ENCODE data around the gene KCNA10. TPM values are rescaled to one million over a fixed set of nuclear protein-coding genes. Genes with fewer than 3 reads are reported as not detected.
A peak's percentile ranks its signal among the peaks of the same experiment; 100 is the strongest.

Gene KCNA10
- polyA plus RNA-seq, 1 donor from 2014 or later = not detected

GRCh38 chr1:110494522-110495406, 24.2 kb downstream of the KCNA10 start:
- H3K9me3 Mint-ChIP-seq = no peaks in the 10 kb centered on the region

GRCh38 chr1:110494036-110494435, 24.9 kb downstream of the KCNA10 start:
- no peak overlapping the region for H3K4me3 Mint-ChIP-seq
- H3K27ac Mint-ChIP-seq = no peak overlapping the region
- no peaks in the 10 kb centered on the region for H3K9me3 Mint-ChIP-seq
- H3K4me1 Mint-ChIP-seq = no peaks in the 10 kb centered on the region
- no peaks in the 10 kb centered on the region for H3K27me3 Mint-ChIP-seq
- H3K36me3 Mint-ChIP-seq = no peaks in the 10 kb centered on the region

More at GRCh38 chr1:110494522-110495406, 24.2 kb downstream of the KCNA10 start:
- Mint-ChIP-seq H3K36me3 (no peaks in the 10 kb centered on the region), H3K4me1 (no peaks in the 10 kb centered on the region), H3K27me3 (no peaks in the 10 kb centered on the region), H3K27ac (no peak overlapping the region), H3K4me3 (peak overlapping the region in 1 of 4 donors; percentile 21)

GRCh38 chr1:110493059-110493699, 25.8 kb downstream of the KCNA10 start:
- no peak overlapping the region for H3K4me3 Mint-ChIP-seq
- H3K4me1 Mint-ChIP-seq = no peaks in the 10 kb centered on the region
- H3K27ac Mint-ChIP-seq = no peak overlapping the region
- H3K36me3 Mint-ChIP-seq = no peaks in the 10 kb centered on the region
- H3K9me3 Mint-ChIP-seq = no peaks in the 10 kb centered on the region
- H3K27me3 Mint-ChIP-seq = no peaks in the 10 kb centered on the region

- H3K4me1 Mint-ChIP-seq = no peaks in the 10 kb centered on the region
- no peaks in the 10 kb centered on the region for H3K36me3 Mint-ChIP-seq
- no peaks in the 10 kb centered on the region for H3K27me3 Mint-ChIP-seq
These were observed 26.4 kb downstream of the KCNA10 start for GRCh38 chr1:110492573-110492972.

GRCh38 chr1:110490791-110491451, 28.1 kb downstream of the KCNA10 start:
- H3K9me3 Mint-ChIP-seq = no peaks in the 10 kb centered on the region
- H3K27me3 Mint-ChIP-seq = no peaks in the 10 kb centered on the region
- H3K27ac Mint-ChIP-seq = peak overlapping the region in 1 of 3 donors; percentile 9
- no peaks in the 10 kb centered on the region for H3K4me1 Mint-ChIP-seq
- no peak overlapping the region for H3K4me3 Mint-ChIP-seq
- no peaks in the 10 kb centered on the region for H3K36me3 Mint-ChIP-seq

More at GRCh38 chr1:110492573-110492972, 26.4 kb downstream of the KCNA10 start:
- Mint-ChIP-seq H3K27ac (no peak overlapping the region), H3K4me3 (no peak overlapping the region), H3K9me3 (no peaks in the 10 kb centered on the region)

- Mint-ChIP-seq H3K4me1 (no peaks in the 10 kb centered on the region), H3K36me3 (no peaks in the 10 kb centered on the region), H3K9me3 (no peaks in the 10 kb centered on the region), H3K27ac (no peak overlapping the region), H3K4me3 (no peak overlapping the region), H3K27me3 (peaks cover 1% of the 10 kb centered on the region)
These were observed 28.9 kb downstream of the KCNA10 start for GRCh38 chr1:110489973-110490542.

- Mint-ChIP-seq H3K27ac (no peak overlapping the region), H3K36me3 (no peaks in the 10 kb centered on the region), H3K27me3 (peaks cover 2% of the 10 kb centered on the region), H3K9me3 (no peaks in the 10 kb centered on the region), H3K4me3 (no peak overlapping the region), H3K4me1 (no peaks in the 10 kb centered on the region)
These were observed 29.6 kb downstream of the KCNA10 start for GRCh38 chr1:110489406-110489805.

- Mint-ChIP-seq H3K36me3 (no peaks in the 10 kb centered on the region), H3K4me3 (no peak overlapping the region), H3K4me1 (no peaks in the 10 kb centered on the region), H3K9me3 (no peaks in the 10 kb centered on the region), H3K27me3 (peaks cover 2% of the 10 kb centered on the region), H3K27ac (peak overlapping the region in 1 of 3 donors; percentile 24)
These were observed 30.1 kb downstream of the KCNA10 start for GRCh38 chr1:110488867-110489266.

GRCh38 chr1:110488161-110488560, 30.8 kb downstream of the KCNA10 start:
- no peaks in the 10 kb centered on the region for H3K4me1 Mint-ChIP-seq
- H3K4me3 Mint-ChIP-seq = no peak overlapping the region
- H3K36me3 Mint-ChIP-seq = no peaks in the 10 kb centered on the region
- peaks cover 6% of the 10 kb centered on the region for H3K27me3 Mint-ChIP-seq
- no peaks in the 10 kb centered on the region for H3K9me3 Mint-ChIP-seq
- no peak overlapping the region for H3K27ac Mint-ChIP-seq

- Mint-ChIP-seq H3K27ac (no peak overlapping the region), H3K4me1 (no peaks in the 10 kb centered on the region), H3K27me3 (peaks cover 8% of the 10 kb centered on the region), H3K4me3 (no peak overlapping the region), H3K9me3 (no peaks in the 10 kb centered on the region), H3K36me3 (no peaks in the 10 kb centered on the region)
These were observed 31.2 kb downstream of the KCNA10 start for GRCh38 chr1:110487726-110488125.

- peaks cover 8% of the 10 kb centered on the region for H3K27me3 Mint-ChIP-seq
- no peaks in the 10 kb centered on the region for H3K4me1 Mint-ChIP-seq
- no peak overlapping the region for H3K27ac Mint-ChIP-seq
- H3K36me3 Mint-ChIP-seq = no peaks in the 10 kb centered on the region
- no peak overlapping the region for H3K4me3 Mint-ChIP-seq
- no peaks in the 10 kb centered on the region for H3K9me3 Mint-ChIP-seq
These were observed 33.2 kb downstream of the KCNA10 start for GRCh38 chr1:110485725-110486124.

- no peaks in the 10 kb centered on the region for H3K4me1 Mint-ChIP-seq
- no peak overlapping the region for H3K4me3 Mint-ChIP-seq
- no peak overlapping the region for H3K27ac Mint-ChIP-seq
- peaks cover 10% of the 10 kb centered on the region for H3K27me3 Mint-ChIP-seq
- H3K9me3 Mint-ChIP-seq = no peaks in the 10 kb centered on the region
- H3K36me3 Mint-ChIP-seq = peaks cover 4% of the 10 kb centered on the region
These were observed 34.2 kb downstream of the KCNA10 start for GRCh38 chr1:110484801-110485200.

GRCh38 chr1:110483308-110483685, 35.7 kb downstream of the KCNA10 start:
- Mint-ChIP-seq H3K4me1 (no peaks in the 10 kb centered on the region), H3K27ac (peak overlapping the region in 1 of 3 donors; percentile 16), H3K4me3 (no peak overlapping the region), H3K36me3 (peaks cover 5% of the 10 kb centered on the region), H3K27me3 (peaks cover 10% of the 10 kb centered on the region), H3K9me3 (no peaks in the 10 kb centered on the region)

GRCh38 chr1:110482662-110483307, 36.2 kb downstream of the KCNA10 start:
- H3K4me3 Mint-ChIP-seq = no peak overlapping the region
- peaks cover 10% of the 10 kb centered on the region for H3K27me3 Mint-ChIP-seq
- no peaks in the 10 kb centered on the region for H3K9me3 Mint-ChIP-seq
- H3K4me1 Mint-ChIP-seq = no peaks in the 10 kb centered on the region
- peaks cover 5% of the 10 kb centered on the region for H3K36me3 Mint-ChIP-seq
- H3K27ac Mint-ChIP-seq = no peak overlapping the region

Measured in IgD-negative memory B cell (primary cell).